OCI-LY7 (cell line): ENCODE data around the gene ANK3.

Experiments used
- EZH2phosphoT487 ChIP-seq: fragments of 200-600 bp; sonication (generic); IDR thresholded peaks from 2 replicates; pipeline ENCODE4 v1.6.1; 2018; ENCODE audit warnings: low read depth, borderline replicate concordance, mild to moderate bottlenecking, mixed run types, antibody characterized with exemption, low read length, moderate library complexity, mixed read lengths
- TF ChIP-seq, protein P1 (sequence below): fragments of 200-600 bp; sonication (generic); conservative IDR thresholded peaks from 2 replicates; pipeline ENCODE4 v1.5.1; 2014; ENCODE audit warnings: mild to moderate bottlenecking, antibody characterized with exemption, low read length, moderate library complexity, mixed read lengths

DNA sequence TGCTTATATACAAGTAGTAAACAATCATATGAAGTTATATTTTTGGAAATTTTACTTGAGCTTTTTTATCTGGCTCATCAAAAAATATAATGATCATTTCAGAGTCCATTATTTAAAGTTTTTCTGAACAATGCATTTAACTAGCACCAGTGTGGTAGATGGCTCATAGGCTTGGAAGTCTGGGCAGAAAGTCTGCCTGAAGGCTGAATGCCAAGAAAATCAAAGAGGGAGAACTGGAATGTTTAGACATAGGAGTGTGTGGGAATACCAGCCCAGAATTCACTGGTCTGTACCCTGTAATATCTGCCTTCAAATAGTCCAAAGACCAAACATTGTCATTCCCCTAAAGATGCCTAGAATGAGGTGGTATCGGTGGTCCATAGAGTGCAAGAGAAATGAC, 40.3 kb upstream of the ANK3 start:
- TF ChIP-seq, protein P1, sequence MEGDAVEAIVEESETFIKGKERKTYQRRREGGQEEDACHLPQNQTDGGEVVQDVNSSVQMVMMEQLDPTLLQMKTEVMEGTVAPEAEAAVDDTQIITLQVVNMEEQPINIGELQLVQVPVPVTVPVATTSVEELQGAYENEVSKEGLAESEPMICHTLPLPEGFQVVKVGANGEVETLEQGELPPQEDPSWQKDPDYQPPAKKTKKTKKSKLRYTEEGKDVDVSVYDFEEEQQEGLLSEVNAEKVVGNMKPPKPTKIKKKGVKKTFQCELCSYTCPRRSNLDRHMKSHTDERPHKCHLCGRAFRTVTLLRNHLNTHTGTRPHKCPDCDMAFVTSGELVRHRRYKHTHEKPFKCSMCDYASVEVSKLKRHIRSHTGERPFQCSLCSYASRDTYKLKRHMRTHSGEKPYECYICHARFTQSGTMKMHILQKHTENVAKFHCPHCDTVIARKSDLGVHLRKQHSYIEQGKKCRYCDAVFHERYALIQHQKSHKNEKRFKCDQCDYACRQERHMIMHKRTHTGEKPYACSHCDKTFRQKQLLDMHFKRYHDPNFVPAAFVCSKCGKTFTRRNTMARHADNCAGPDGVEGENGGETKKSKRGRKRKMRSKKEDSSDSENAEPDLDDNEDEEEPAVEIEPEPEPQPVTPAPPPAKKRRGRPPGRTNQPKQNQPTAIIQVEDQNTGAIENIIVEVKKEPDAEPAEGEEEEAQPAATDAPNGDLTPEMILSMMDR: no peak
- no peak for TF ChIP-seq EZH2phosphoT487
